OCI-LY7 (cell line): ENCODE data around the gene MEF2C.

Experiments
- CTCF ChIP-seq: fragments of 200-600 bp; sonication (generic); conservative IDR thresholded peaks from 2 replicates; pipeline ENCODE4 v1.5.1; 2014; ENCODE audit warnings: mild to moderate bottlenecking, antibody characterized with exemption, low read length, moderate library complexity, mixed read lengths
- EZH2phosphoT487 ChIP-seq: fragments of 200-600 bp; sonication (generic); IDR thresholded peaks from 2 replicates; pipeline ENCODE4 v1.6.1; 2018; ENCODE audit warnings: low read depth, borderline replicate concordance, mild to moderate bottlenecking, mixed run types, antibody characterized with exemption, low read length, moderate library complexity, mixed read lengths

- no peak for TF ChIP-seq CTCF
- TF ChIP-seq EZH2phosphoT487, result no peak
Measured at GRCh38 chr5:88679638-88680037, 203.3 kb downstream of the MEF2C start.
